B cell (primary cell): ENCODE measurements around the gene NPAS3. TPM values are rescaled to one million over a fixed set of nuclear protein-coding genes. Genes with fewer than 3 reads are reported as not detected.

Source experiments
- ATAC-seq: fragments of 200-7000 bp; cut with Tn5 transposase; one replicate; pipeline ENCODE4 v1.10.0; 2021; ENCODE audit warnings: low read depth, mild to moderate bottlenecking, moderate number of reproducible peaks, moderate library complexity
- CTCF ChIA-PET: fragments of 350-600 bp; sonication (Branson Sonifier 250); formaldehyde crosslinking; loops from one replicate; lab custom pipeline; 2021; ENCODE audit warnings: antibody characterized with exemption, inconsistent platforms; lab: Charles Lee
- POLR2A ChIA-PET: fragments of 350-600 bp; sonication (Branson Sonifier 250); formaldehyde crosslinking; loops from one replicate; lab custom pipeline; 2021; ENCODE audit warnings: antibody characterized with exemption; lab: Charles Lee
- DNase-seq: peaks from one replicate; pipeline ENCODE4 v3.0.0; 2013
- H2AFZ ChIP-seq: 2 replicates; pipeline ENCODE4 v1.6.1; 2012; ENCODE audit warnings: mild to moderate bottlenecking, low read depth, low read length; ENCODE audit not compliant: insufficient read depth, poor library complexity, severe bottlenecking
- H3K27ac ChIP-seq, 2 donors: 1 replicate in 1 of 2; 2 replicates in 1 of 2; pipeline ENCODE4 v1.5.1; 2012 to 2013; ENCODE audit warnings: low read length in 2 of 2, mild to moderate bottlenecking in 2 of 2, moderate library complexity in 1 of 2
- H3K27me3 ChIP-seq, 4 experiments: fragments of 200-600 bp in 1 of 4; sonication (generic) in 1 of 4; replicated peaks in 1 of 4; 1 replicate in 2 of 4; 2 replicates in 2 of 4; pipeline versions ENCODE4 v1.6.1 to v1.7.0; 2013 to 2016; ENCODE audit warnings: low read length in 3 of 4, mild to moderate bottlenecking in 2 of 4, mixed read lengths in 1 of 4, moderate library complexity in 1 of 4; ENCODE audit not compliant: insufficient read depth in 4 of 4, control insufficient read depth in 3 of 4; ENCODE audit errors: control extremely low read depth in 1 of 4
- H3K36me3 ChIP-seq, 2 experiments: replicated peaks in 1 of 2; 1 replicate in 1 of 2; 2 replicates in 1 of 2; pipeline versions ENCODE4 v1.6.1 to v1.7.1; 2013; ENCODE audit warnings: low read length in 1 of 2; ENCODE audit not compliant: insufficient read depth in 2 of 2, control insufficient read depth in 1 of 2; ENCODE audit errors: control extremely low read depth in 1 of 2, extremely low read depth in 1 of 2
- H3K4me1 ChIP-seq, 2 donors: fragments of 200-600 bp in 1 of 2; sonication (generic) in 1 of 2; 1 replicate in 1 of 2; 2 replicates in 1 of 2; pipeline versions ENCODE4 v1.5.1 to v1.6.1; 2013 to 2017; ENCODE audit warnings: low read length in 2 of 2; ENCODE audit not compliant: control insufficient read depth in 2 of 2, insufficient read depth in 2 of 2
- H3K4me2 ChIP-seq: replicated peaks from 2 replicates; pipeline ENCODE3; 2012; ENCODE audit warnings: mild to moderate bottlenecking, low read depth, low read length; ENCODE audit not compliant: poor library complexity, severe bottlenecking
- H3K4me3 ChIP-seq, 5 experiments: fragments of 200-600 bp in 1 of 5; sonication (generic) in 1 of 5; 1 replicate in 3 of 5; 2 replicates in 2 of 5; pipeline versions ENCODE4 v1.5.1 to v1.7.0; 2011 to 2016; ENCODE audit warnings: low read length in 4 of 5, mild to moderate bottlenecking in 4 of 5, low read depth in 2 of 5, control low read depth in 1 of 5, moderate library complexity in 1 of 5; ENCODE audit not compliant: insufficient read depth in 1 of 5; ENCODE audit errors: control extremely low read depth in 1 of 5, extremely low read depth in 1 of 5
- H3K79me2 ChIP-seq: fragments of 200-600 bp; sonication (generic); one replicate; pipeline ENCODE4 v1.6.0; 2016; ENCODE audit warnings: low read length; ENCODE audit not compliant: control insufficient read depth, insufficient read depth
- H3K9ac ChIP-seq: fragments of 200-600 bp; sonication (generic); 2 replicates; pipeline ENCODE4 v1.6.1; 2017; ENCODE audit warnings: mild to moderate bottlenecking, low read length, moderate library complexity
- H3K9me3 ChIP-seq, 3 donors: one replicate each; pipeline versions ENCODE4 v1.6.1 to v1.7.1; 2013; ENCODE audit warnings: low read length in 2 of 3; ENCODE audit not compliant: control insufficient read depth in 2 of 3, insufficient read depth in 1 of 3; ENCODE audit errors: control extremely low read depth in 1 of 3
- H4K20me1 ChIP-seq: 2 replicates; pipeline ENCODE4 v1.6.0; 2012; ENCODE audit warnings: mild to moderate bottlenecking, low read length; ENCODE audit not compliant: insufficient read depth, control insufficient read depth, poor library complexity, severe bottlenecking
- H3K27ac Mint-ChIP-seq: one replicate; pipeline ENCODE4 v1.8.0; 2021; ENCODE audit warnings: mixed read lengths
- H3K27me3 Mint-ChIP-seq: one replicate; pipeline ENCODE4 v1.8.0; 2021; ENCODE audit warnings: mixed read lengths
- H3K4me1 Mint-ChIP-seq: one replicate; pipeline ENCODE4 v1.8.0; 2021; ENCODE audit warnings: mixed read lengths
- H3K4me3 Mint-ChIP-seq: one replicate; pipeline ENCODE4 v1.8.0; 2021; ENCODE audit warnings: mixed read lengths
- H3K9me3 Mint-ChIP-seq: one replicate; pipeline ENCODE4 v1.8.0; 2022; ENCODE audit warnings: mixed read lengths; ENCODE audit not compliant: insufficient read depth
- EZH2 ChIP-seq: IDR thresholded peaks from 2 replicates; pipeline ENCODE4 v1.6.1; 2012; ENCODE audit warnings: borderline replicate concordance, low read depth, mild to moderate bottlenecking, moderate library complexity, low read length; ENCODE audit not compliant: insufficient read depth, poor library complexity, severe bottlenecking
- WGBS: methylation state at CpG from one replicate; pipeline ENCODE4 v1.1.5; 2013; ENCODE audit warnings: missing lambda C conversion rate; ENCODE audit not compliant: insufficient coverage; 5-methylcytosine and 5-hydroxymethylcytosine counted together
- intact Hi-C: fragments of 100-400 bp; cut with micrococcal nuclease; formaldehyde crosslinking; loops from one replicate; pipeline ENCODE4 v1.10.0; 2022
- polyA plus RNA-seq: library from polyadenylated mRNA; depleted of rRNA; stranded (reverse); fragments of >200 nt; gene quantifications from 2 replicates; pipeline ENCODE4 v1.2.3, GENCODE V29; 2012
- total RNA-seq, 2 donors: library from RNA; stranded (reverse); fragments of 120-200 nt in 1 of 2; gene quantifications; 1 replicate in 1 of 2; 2 replicates in 1 of 2; pipeline versions ENCODE4 v1.2.3 to v1.2.4, GENCODE V29; 2013 to 2022

Gene NPAS3
- total and polyA plus RNA-seq, 2 donors (not counting 1 experiment from before 2014, with no cell fraction given) = not detected

DNA sequence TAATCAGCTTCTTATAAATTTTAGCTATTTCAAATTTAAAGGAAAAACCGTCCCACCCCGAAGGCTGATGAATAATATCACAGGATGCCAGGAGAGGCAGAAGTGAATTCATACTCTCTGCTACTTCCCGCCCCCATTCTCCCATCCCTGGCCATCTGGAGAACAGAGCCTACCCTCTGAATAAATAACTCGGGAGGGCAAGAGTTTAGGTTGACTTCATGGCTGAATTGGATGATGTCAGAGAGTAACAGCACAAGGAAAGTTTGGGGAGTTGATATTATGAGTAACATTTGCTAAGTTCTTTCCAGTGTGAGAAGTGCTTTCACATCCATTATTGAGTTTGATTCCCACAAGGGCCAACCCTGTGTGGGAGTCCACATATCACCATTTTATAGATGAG is 770.6 kb downstream of the NPAS3 start:
- no CpG with 5 or more reads among the region's 4 CpGs for WGBS
- H3K4me1 ChIP-seq = no peaks in the 10 kb centered on the region
- peaks cover 0 to 4% (median 0%) of the 10 kb centered on the region in 3 donors for H3K9me3 ChIP-seq
- DNase-seq (no peak), ATAC-seq (no peak)
- TF ChIP-seq EZH2 = no peak
- H3K4me2 ChIP-seq = no peak overlapping the region
- Mint-ChIP-seq H3K4me3 (no peak overlapping the region), H3K27me3 (peaks cover 2% of the 10 kb centered on the region), H3K9me3 (no peaks in the 10 kb centered on the region), H3K4me1 (no peaks in the 10 kb centered on the region), H3K27ac (no peak overlapping the region)
- no peaks in the 10 kb centered on the region for H4K20me1 ChIP-seq
- H3K27me3 ChIP-seq = no peaks in the 10 kb centered on the region
- ChIA-PET CTCF (no interaction called here), POLR2A (no interaction called here)
- H3K27ac ChIP-seq = no peak overlapping the region
- intact Hi-C loops = no loop called here
- H2AFZ ChIP-seq = no peak overlapping the region
- H3K4me3 ChIP-seq = no peak overlapping the region
- no peaks in the 10 kb centered on the region for H3K79me2 ChIP-seq
- no peak overlapping the region for H3K9ac ChIP-seq
- H3K36me3 ChIP-seq = no peaks in the 10 kb centered on the region

DNA sequence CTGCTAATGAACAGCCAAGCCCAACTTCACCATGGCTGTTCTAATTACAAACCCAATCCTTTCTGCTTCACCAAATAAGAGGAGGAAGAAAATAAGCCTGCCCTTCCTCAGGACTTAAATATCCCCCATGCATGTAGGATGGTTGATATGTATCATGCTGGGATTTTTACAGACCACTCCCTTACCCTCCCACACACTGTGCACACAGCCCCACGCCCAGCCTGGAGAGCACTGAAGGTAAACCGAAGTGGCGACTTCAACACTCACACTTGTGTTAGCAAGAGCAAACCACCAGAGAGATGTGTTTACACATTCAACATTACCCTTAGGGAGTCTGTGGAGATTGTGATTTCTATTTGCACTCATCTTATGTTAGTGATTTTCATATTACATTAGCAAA is 771.0 kb downstream of the NPAS3 start:
- no peaks in the 10 kb centered on the region for H3K9me3 Mint-ChIP-seq
- intact Hi-C loops = no loop called here
- Histone ChIP-seq H2AFZ (no peak overlapping the region), H3K36me3 (no peaks in the 10 kb centered on the region), H3K4me2 (no peak overlapping the region), H3K27me3 (no peaks in the 10 kb centered on the region), H3K9ac (no peak overlapping the region), H3K4me1 (no peaks in the 10 kb centered on the region), H3K9me3 (peaks cover 0 to 4% (median 0%) of the 10 kb centered on the region in 3 donors), H3K79me2 (no peaks in the 10 kb centered on the region), H3K4me3 (no peak overlapping the region), H3K27ac (no peak overlapping the region), H4K20me1 (no peaks in the 10 kb centered on the region)
- no peaks in the 10 kb centered on the region for H3K27me3 Mint-ChIP-seq
- DNase-seq = no peak
- WGBS = no CpG with 5 or more reads among the region's 3 CpGs
- H3K4me1 Mint-ChIP-seq = no peaks in the 10 kb centered on the region
- no peak overlapping the region for H3K4me3 Mint-ChIP-seq
- ChIA-PET POLR2A (no interaction called here), CTCF (no interaction called here)
- no peak for ATAC-seq
- H3K27ac Mint-ChIP-seq = no peak overlapping the region
- TF ChIP-seq EZH2 = no peak
